Gastrocnemius medialis (tissue), 4 donors: ENCODE results near the gene TMTC3.

ENCODE experiments used
- CTCF ChIP-seq, 5 experiments: fragments of 450-650 bp in 3 of 5; fragments of 200-600 bp in 2 of 5; sonication (generic) in 2 of 5; IDR thresholded peaks in 4 of 5; conservative IDR thresholded peaks in 1 of 5; 1 replicate in 4 of 5; 2 replicates in 1 of 5; pipeline ENCODE4 v1.5.1; 2016 to 2019; ENCODE audit warnings: antibody characterized with exemption in 5 of 5, mild to moderate bottlenecking in 3 of 5, moderate library complexity in 3 of 5
- POLR2A ChIP-seq, 2 donors: fragments of 450-650 bp; IDR thresholded peaks; one replicate each; pipeline ENCODE4 v1.6.1; 2017; ENCODE audit warnings: antibody characterized with exemption in 2 of 2, mild to moderate bottlenecking in 2 of 2, moderate library complexity in 2 of 2

- TF ChIP-seq CTCF (IDR thresholded peaks at IDR 0.05 in 4 of 5, conservative IDR thresholded peaks at IDR 0.05 in 1 of 5): no peak
- no peak for TF ChIP-seq POLR2A (IDR thresholded peaks at IDR 0.05)
Observed at GRCh38 chr12:88167384-88167783, 25.3 kb downstream of the TMTC3 start.
